IPS-NIHi11 (cell line): Measurements from ENCODE around the gene CAPZA2.
"Not testable (repeated sequence)": the region's sequence is repeated elsewhere in the genome, so short reads cannot be mapped to it uniquely, and the experiment has no call there.

ENCODE experiments used
- DNase-seq: peaks from one replicate; pipeline ENCODE4 v3.0.0; 2012; ENCODE audit warnings: mixed read lengths, low spot score

CAPZA2 gene

GRCh38 chr7:116955340-116955739 is 93.0 kb downstream of the CAPZA2 start:
- DNase-seq = no peak

- DNase-seq = no peak
These were observed 93.6 kb downstream of the CAPZA2 start for GRCh38 chr7:116955801-116956476.

DNA sequence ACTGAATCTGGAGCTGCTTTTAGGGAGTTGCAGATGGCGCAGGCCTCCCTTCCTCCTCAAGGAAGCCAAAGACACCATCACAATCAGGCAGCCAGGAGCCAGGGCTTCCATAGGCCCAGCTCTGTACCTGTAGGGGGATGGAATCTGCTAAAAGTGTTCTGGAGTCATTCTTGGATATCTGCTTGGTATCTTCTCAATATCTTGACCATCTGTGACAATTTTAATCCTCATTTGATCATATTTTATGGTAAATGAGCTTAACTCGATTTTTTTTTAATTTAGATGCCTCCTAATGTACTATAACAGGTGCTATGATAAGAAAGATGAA is 94.1 kb downstream of the CAPZA2 start:
- DNase-seq = no peak

DNA sequence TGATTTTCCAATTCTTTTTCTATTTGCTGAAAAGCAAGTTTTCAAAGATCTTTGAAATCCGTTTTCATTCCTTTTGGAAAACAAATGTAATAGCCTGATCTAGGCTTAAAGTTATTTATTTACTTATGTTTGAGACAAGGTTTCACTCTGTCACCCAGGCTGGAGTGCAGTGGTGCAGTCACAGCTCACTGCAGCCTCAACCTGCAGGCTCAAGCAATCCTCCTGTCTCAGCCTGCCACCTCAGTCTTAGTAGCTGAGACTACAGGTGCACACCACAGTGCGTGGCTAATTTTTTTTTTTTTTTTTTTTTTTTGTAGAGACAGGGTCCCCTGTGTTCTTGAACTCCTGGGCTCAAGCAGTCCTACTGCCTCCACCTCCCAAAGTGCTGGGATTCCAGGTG is 95.5 kb downstream of the CAPZA2 start:
- DNase-seq = no peak

- DNase-seq = not testable (repeated sequence)
These were observed 99.7 kb downstream of the CAPZA2 start for GRCh38 chr7:116961966-116962673.

DNA sequence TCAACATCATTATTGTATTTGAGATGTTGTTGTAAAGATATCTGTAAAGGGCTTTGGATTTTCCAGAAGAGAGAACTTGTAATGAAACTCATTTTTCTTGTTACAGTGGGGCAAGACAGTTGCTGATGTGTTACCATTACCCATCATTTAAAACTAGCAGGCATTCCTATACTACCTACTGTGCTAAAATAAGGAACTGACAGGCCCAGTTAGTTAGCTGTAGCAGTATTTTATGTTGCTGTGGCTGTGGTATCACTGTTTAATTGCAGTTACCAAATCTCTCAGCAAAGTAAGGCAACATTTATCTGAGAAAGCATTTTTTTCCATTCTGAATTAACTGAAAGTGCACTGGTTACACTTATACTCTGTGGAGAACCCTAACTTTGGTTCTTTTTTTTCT is 100.8 kb downstream of the CAPZA2 start:
- no peak for DNase-seq

GRCh38 chr7:116966601-116967000 is 104.2 kb downstream of the CAPZA2 start:
- DNase-seq = no peak

- DNase-seq = no peak
These were observed 105.0 kb downstream of the CAPZA2 start for GRCh38 chr7:116967254-116967922.

GRCh38 chr7:116967983-116968382 is 105.6 kb downstream of the CAPZA2 start:
- no peak for DNase-seq

DNA sequence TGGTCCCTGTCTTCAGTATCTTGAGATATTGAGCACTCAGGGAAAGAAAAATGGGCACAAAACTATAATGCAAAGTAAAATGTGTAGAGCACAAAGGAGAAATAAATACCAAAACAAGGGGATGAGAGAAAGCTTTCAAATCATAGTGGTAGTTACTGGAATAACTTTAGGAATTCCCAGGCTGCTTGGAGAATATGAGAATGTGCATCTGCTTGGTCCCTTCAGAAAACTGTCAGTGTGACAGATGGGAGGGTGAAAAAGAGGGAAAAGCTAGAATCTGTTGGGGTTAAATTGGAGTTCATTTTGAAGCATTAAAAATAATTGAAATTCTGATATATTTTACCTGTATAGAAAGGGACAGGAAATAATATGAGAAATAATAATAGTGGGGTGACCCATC is 106.2 kb downstream of the CAPZA2 start:
- DNase-seq = no peak

- no peak for DNase-seq
These were observed 107.0 kb downstream of the CAPZA2 start for GRCh38 chr7:116969371-116969902.

DNA sequence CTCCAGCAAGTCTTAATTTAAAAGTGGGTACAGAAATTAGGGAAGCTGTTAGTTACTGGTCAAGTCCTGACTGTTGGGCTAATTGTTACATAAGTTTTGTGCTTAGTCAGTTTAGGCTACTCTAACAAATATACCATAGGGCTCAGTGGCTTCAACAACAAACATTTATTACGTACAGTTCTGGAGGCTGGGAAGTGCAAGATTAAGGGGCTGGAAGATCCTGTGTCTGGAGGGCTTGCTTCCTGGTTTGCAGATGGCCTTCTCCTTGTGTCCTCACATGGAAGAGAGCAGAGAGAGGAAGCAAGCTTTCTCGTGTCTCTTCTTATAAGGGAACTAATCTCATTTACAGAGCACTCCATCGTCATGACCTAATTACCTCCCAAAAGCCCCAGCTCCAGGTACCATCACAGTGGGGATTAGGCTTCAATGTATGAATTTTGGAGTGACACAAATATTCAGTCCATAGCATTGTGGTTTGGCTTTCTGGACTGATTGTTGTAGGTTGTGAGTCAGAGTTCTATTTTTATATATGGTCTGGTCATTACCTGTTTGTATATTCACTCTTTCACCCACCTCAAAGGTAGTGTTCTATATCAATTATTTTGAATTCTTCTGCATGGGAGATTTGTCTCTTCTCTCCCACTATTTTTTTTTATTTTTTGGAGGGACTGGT is 108.0 kb downstream of the CAPZA2 start:
- no peak for DNase-seq

- not testable (repeated sequence) for DNase-seq
These were observed 108.8 kb downstream of the CAPZA2 start for GRCh38 chr7:116971153-116971552.
